NB4 (cell line): Measurements from ENCODE around the gene TDG.
A peak's percentile ranks its signal among the peaks of the same experiment; 100 is the strongest.

Experiments used
- DNase-seq: peaks from one replicate; pipeline ENCODE4 v3.0.0; 2010; ENCODE audit warnings: low read depth
- H3K4me3 ChIP-seq: one replicate; pipeline ENCODE4 v1.5.1; 2011; ENCODE audit warnings: mild to moderate bottlenecking, low read depth, low read length, moderate library complexity
- MYC ChIP-seq: IDR thresholded peaks from 2 replicates; pipeline ENCODE4 v1.6.1; 2011; ENCODE audit warnings: low read depth, low read length
- POLR2A ChIP-seq: IDR thresholded peaks from 2 replicates; pipeline ENCODE4 v1.6.1; 2011; ENCODE audit warnings: mild to moderate bottlenecking; ENCODE audit not compliant: insufficient read length; ENCODE audit errors: extremely low read depth
- TF ChIP-seq, protein P1 (sequence below): IDR thresholded peaks from 2 replicates; pipeline ENCODE4 v1.6.1; 2011; ENCODE audit warnings: low read depth, low read length
- TF ChIP-seq, protein P2 (sequence below): IDR thresholded peaks from one replicate; pipeline ENCODE4 v1.5.1; 2012; ENCODE audit warnings: low read depth, low read length

TDG gene

DNA sequence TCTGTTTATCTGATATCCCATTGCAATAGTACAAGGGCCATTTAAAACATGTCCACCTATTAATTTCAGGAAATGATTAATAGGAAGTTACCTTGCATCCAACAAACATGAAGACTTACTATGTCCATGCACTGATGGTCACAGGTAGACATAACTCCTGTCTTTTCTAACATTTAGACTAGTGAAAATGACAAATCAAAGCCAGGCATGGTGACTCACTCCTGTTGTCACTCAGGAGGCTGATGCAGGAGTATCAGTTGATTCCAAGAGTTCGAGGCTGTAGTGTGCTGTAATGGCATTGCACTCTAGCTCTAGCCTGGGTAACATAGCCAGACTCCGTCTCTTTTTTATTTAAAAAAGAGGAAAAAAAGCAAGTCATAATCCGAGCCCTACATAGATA, 20.7 kb upstream of the TDG start:
- no peak for DNase-seq
- no peak overlapping the region for H3K4me3 ChIP-seq
- TF ChIP-seq, protein P1, sequence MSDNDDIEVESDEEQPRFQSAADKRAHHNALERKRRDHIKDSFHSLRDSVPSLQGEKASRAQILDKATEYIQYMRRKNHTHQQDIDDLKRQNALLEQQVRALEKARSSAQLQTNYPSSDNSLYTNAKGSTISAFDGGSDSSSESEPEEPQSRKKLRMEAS: no peak

DNA sequence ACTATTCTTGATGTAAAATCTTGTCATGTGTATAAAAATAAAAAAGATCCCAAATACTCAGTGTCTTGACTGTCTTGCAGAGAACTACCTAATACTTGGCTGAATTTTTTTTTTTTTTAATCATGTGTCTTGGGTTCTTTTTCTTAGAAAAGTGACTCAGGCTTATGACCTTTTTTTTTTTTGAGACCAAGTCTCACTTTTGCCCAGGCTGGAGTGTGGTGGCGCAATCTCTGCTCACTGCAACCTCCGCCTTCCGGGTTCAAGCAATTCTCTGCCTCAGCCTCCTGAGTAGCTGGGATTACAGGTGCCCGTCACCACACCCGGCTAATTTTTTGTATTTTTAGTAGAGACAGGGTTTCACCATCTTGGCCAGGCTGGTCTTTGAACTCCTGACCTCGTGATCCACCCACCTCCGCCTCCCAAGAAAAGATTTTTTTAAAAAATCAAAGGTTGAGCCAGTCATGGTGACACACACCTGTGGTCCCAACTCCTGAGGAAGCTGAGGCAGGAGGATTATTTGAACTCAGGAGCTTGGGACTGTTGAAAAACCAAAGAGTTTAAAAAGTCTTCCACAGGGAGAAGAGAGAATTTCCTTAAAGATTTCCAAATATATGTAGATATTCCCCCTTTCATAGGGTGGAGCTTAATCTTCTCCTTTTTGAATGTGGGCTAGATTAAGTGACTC, 17.7 kb upstream of the TDG start:
- no peak for DNase-seq
- TF ChIP-seq, protein P1: no peak
- no peak for TF ChIP-seq POLR2A
- TF ChIP-seq MYC: no peak
- TF ChIP-seq, protein P2, sequence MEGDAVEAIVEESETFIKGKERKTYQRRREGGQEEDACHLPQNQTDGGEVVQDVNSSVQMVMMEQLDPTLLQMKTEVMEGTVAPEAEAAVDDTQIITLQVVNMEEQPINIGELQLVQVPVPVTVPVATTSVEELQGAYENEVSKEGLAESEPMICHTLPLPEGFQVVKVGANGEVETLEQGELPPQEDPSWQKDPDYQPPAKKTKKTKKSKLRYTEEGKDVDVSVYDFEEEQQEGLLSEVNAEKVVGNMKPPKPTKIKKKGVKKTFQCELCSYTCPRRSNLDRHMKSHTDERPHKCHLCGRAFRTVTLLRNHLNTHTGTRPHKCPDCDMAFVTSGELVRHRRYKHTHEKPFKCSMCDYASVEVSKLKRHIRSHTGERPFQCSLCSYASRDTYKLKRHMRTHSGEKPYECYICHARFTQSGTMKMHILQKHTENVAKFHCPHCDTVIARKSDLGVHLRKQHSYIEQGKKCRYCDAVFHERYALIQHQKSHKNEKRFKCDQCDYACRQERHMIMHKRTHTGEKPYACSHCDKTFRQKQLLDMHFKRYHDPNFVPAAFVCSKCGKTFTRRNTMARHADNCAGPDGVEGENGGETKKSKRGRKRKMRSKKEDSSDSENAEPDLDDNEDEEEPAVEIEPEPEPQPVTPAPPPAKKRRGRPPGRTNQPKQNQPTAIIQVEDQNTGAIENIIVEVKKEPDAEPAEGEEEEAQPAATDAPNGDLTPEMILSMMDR: no peak
- H3K4me3 ChIP-seq: no peak overlapping the region

DNA sequence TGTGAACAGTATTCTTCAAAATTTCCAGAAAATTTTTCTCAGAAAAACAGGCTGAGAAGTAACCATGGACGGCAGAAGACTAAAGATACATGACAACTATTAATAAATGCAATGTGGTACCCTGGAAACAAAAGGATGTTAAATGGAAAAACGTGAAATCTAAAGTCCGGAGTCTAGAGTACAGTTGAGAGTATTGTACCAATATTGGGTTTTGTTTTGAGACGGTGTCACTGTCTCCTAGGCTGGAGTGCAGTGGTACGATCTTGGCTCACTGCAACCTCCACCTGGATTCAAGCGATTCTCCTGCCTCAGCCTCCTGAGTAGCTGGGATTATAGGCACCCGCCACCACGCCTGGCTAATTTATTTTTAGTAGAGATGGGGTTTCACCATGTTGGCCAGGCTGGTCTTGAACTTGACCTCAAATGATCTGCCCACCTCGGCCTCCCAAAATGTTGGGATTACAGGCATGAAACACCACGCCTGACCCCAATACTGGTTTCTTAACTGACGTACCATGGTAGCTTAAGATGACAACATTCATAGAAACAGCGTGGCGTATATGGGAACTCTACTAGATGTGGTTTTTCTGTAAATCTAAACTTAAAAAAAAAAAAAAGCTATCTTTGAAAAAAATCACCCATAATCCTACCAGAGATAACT, 16.8 kb upstream of the TDG start:
- H3K4me3 ChIP-seq: no peak overlapping the region
- TF ChIP-seq, protein P2: no peak
- DNase-seq: no peak

DNA sequence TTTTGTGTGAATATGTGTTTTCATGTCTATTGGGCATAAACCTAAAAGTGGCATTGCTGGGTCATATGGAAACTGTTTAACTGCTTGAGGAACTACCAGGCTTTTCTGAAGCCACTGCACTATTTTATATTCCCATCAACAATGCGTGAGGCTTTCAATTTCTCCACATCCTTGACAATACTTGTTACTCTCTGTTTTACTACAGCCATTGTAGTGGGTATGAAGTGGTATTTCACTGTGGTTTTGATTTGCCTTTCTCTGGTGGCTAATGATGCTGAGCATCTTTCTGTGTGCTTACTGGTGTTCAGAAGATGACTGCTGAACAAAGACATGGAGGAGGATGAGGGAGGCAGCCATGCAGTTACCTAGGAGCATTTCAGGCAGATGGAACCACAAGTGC, 13.2 kb upstream of the TDG start:
- TF ChIP-seq, protein P2: no peak
- TF ChIP-seq, protein P1: no peak
- no peak for TF ChIP-seq MYC
- no peak for TF ChIP-seq POLR2A
- DNase-seq: no peak
- no peak overlapping the region for H3K4me3 ChIP-seq

DNA sequence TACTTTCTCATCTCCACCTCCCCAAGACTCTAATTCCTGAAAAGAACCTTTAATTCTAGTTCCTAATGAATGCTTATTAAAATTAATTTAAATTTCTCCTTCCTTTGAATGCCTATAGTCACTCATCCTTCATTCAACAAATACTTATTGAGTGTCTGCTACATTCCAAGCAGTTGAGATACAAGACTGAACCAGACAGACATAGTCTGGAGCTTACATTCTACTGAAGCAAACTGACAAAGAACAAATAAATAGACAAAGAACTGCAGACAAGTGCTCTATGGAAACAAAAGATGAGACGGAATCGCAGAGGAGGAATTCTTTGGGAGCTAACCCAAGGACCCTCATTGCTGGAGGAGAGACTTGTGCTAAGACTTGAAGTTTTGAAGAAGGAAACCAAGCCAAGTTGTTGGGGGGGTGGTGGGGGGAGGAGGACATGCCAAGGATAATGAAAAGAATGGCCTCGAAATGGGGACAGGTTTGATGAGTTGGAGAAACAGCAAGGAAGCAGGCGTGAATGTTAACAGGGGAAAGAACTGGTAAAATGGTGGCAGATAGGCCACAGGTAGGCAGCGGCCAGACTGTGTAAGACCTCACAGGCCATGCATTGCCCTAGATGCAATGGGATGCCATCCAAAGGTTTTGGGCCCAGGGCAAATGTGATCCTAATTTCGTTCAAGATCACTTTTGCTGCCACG, 9.7 kb upstream of the TDG start:
- peak overlapping the region; percentile 95 for H3K4me3 ChIP-seq
- TF ChIP-seq POLR2A: no peak
- TF ChIP-seq, protein P1: no peak
- TF ChIP-seq MYC: 0 out of 2 replicates have a peak, but pooled peaks have one; percentile 3
- DNase-seq: peak; percentile 41

DNA sequence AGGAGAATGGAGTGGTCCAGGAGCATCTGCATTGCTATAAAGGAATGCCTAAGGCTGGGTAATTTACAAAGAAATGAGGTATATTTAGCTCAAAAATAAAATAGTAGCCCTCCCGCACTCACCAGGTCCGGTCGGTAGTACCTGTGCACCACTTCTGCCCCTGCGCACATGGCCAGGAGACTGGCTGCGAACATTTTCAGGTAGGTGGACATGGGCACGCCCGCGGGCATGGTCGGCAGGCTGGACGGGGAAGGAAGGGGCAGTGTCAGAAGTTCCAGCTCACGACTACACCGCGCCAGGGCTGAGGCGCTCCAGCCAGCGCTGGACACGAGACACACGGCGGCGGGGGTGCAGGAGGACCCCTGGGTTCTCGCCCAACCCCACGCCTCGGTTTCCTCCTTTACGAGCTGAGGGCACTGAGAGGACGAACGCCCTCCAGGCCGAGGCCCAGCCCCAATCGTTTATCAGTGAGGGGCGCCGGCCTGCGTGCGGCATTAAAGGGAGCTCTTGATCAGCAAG, 9.1 kb upstream of the TDG start:
- no peak for DNase-seq
- peak overlapping the region; percentile 95 for H3K4me3 ChIP-seq
- TF ChIP-seq POLR2A (no peak), MYC (0 out of 2 replicates have a peak, but pooled peaks have one; percentile 2)
- TF ChIP-seq, protein P1: peak; percentile 37

DNA sequence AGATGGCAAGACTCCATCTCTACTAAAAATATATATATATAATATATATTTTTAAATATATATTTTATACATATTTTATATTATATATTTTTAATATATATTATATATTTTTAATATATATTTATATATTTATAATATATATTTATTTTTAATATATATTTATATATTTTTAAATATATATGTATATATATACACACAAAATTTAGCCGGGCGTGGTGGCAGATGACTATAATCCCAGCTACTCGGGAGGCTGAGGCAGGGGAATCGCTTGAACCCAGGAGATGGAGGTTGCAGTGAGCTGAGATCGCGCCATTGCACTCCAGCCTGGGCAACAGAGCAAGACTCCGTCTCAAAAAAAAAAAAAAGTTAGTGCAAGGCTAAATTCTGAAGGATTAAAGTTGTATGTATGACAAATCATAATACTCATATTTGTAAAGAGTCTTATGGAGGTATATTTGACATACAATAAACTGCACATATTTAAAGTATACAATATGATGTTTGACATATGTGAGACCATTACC, 7.7 kb upstream of the TDG start:
- TF ChIP-seq MYC (no peak), POLR2A (no peak)
- TF ChIP-seq, protein P1: no peak
- TF ChIP-seq, protein P2: no peak
- DNase-seq: no peak
- H3K4me3 ChIP-seq: peak overlapping the region; percentile 95
